NOMO-1 treated with DMSO at 0.1 percent for 48 hours (cell line): ENCODE data around the gene ACTRT2.

ENCODE experiments used
- DNase-seq: peaks from one replicate; lab custom pipeline; 2025; ENCODE audit not compliant: unreplicated experiment; lab: John Stamatoyannopoulos, UW

Gene ACTRT2

DNA sequence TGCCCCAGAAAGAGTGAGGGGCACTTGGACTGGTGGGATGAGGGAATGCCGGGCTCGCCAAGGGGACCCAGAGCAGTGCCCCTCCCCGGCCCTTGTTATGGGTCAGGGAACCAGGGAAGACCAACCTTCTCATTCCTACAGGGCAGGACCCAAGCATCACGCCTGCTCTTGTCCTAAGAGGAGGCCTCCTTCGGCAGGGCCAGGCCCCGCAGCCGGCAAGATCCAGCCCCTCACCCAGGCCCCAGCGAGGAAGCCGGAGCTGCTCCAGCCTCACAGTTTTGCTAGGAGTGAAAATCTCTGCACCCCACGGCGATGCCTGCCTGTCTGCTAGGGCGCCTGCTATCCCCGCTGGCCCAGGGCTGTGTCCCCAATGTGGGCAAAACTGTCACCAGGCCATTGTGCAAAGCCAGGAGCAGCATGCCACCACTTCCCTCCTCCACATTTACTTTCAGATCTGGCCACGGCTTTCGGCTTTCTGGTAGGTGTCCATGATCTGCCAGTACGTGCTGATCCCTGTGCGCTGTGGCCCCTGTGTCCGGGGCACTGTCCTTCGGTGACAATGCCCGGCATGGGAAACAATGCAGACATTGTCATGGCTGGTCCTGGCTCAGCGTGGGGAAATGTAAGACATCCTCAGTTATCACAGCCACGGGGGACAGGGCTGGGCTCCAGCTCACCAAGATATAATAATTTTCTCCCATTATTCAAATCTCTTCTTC lies 9.6 kb downstream of the ACTRT2 start:
- no peak for DNase-seq

GRCh38 chr1:3031401-3032221 lies 10.3 kb downstream of the ACTRT2 start:
- DNase-seq, result no peak

- DNase-seq, result no peak
Measured at GRCh38 chr1:3032371-3033039, 11.2 kb downstream of the ACTRT2 start.

GRCh38 chr1:3033040-3033789 lies 11.9 kb downstream of the ACTRT2 start:
- DNase-seq, result no peak

DNA sequence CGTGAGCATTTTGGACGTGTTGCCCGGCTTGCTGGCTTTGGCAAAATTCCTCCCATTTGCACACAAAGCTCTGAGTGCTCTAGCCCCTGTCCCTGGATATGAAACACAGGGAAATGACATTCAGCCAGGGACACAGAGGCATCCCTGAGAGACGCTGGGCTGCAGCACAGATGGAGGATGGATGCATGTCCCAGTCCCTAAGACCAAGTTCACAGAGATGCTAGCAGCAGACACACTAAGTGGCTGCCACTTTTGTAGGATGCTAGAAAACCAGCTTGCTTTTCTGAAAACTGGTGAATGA lies 12.5 kb downstream of the ACTRT2 start:
- no peak for DNase-seq

DNA sequence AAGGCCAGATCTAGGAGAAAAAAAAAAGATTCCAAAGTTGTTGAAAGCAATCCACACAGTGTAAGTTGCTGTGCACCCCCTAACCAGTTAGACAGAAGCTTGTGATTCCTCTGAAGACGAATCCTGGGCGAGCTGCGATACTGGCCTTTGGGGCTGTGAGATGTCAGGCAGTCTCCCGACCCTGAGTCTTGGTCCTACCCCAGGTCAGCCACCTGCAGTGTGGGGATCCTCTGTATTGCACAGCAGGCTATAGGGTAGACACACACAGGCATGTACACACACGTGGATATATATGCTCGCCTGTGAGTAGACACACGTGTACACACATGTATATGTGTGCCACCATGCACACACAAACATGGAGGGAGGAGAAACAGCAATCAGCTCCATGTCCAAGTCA lies 12.9 kb downstream of the ACTRT2 start:
- no peak for DNase-seq

DNA sequence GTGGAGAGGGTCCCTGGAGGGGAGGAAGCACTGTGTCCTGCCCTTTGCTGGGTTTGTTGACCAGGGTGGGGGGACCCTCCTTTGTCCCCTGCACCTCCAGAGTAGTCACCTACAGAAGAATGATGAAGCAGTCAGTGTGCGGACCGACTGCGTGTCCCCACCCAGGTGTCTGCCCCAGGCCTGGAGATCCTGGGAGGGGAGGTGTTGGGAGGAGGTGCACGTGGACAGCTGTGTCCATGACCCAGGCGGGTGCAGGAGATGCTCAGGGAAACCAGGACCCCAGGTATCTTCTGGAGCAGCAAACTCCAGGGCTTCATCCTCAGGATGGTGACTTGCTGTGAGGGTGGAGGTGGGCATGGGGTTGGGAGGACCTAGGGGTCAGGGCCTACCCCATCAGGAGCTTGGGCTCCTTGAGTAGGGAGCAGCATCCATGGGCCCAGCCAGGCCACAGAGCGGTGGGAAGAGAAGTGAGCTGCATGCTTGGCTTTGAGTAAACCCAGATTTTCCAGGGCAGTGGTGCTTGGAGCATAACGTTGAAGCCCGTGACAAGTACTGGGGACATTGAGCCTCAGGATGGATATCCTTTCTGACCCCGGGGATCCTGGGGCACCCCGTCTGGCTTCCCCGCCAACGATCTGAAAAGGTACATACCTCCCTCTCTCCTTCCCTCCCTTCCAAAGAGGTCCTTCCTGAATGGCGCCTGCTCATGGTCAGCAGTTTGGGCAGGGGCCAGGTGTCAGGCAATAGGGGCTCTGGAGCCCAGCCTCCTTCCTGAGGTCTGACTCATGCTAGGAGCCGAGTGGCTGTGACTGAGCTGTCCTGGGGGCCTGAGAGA lies 13.7 kb downstream of the ACTRT2 start:
- no peak for DNase-seq

GRCh38 chr1:3035563-3036446 lies 14.5 kb downstream of the ACTRT2 start:
- DNase-seq, result no peak

DNA sequence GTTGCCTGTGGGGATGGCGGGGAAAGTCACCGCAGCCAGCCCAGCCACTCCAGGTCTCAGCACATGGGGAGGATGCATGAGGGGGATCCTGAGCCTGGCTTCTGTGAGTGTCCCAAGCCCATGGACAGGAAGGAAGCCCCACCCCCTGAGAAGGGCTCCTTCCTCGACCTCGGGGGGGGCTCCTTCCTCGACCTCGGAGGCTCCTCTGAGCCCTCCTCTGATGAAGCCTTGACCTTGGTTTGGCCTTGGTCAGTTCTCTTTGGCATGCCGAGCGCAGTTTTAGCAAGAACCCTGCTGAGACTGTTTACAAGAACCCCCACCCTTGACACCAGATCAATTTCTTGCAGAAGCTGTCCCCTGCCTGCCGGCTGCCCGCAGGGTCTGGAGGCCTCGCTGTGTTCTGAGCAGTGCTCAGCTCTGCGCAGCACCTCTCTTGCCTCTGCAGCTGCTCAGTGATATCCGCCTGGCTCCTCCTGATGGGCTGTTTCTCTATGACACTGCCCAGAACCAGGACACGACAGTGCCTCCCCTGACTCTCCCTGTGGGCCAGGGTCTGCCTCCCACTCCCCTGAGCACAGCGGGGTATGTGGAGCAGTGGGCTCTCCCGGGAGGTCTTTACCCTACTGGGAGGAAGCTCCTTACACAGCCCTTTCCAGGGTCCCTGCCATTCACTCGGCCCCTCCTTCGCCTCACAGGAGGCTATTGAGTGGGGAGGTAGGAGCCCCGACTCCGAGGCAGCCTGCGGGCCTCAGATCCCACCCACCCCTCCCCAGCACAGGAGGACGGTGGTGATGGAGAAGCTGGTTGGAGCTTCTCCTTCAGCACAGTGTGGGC lies 15.4 kb downstream of the ACTRT2 start:
- DNase-seq, result no peak

GRCh38 chr1:3037281-3038040 lies 16.2 kb downstream of the ACTRT2 start:
- DNase-seq, result no peak

GRCh38 chr1:3038113-3038551 lies 16.9 kb downstream of the ACTRT2 start:
- no peak for DNase-seq

DNA sequence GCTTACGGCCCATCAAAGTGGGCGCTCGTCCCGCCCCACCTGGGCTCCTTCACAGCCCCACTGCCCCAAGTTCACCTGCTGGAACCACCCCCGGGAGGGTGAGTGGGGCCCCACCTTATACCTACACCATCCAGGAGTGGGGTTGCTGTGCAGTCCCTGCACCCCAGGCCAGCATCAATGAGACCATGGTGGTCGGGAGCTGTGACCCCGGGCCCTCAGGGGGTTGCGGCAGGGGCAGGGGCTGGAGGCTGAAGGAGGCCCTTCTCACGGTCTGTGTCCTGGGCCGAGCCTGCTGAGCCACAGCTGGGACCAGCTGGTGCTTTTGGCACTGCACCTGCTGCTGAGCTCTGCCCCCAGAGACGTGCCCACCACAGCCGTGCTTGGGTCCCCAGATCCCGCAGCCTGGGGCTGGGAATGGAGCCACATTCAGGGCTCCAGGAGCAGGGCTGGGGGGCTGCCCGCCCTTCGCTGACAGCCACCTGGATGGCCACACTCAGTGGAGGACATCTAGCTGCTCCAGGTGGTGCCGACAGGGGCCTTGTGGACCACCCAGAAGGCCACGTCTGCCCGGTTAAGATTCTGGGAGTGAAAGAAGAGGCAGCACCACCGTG lies 17.4 kb downstream of the ACTRT2 start:
- DNase-seq, result no peak

GRCh38 chr1:3040004-3040403 lies 18.7 kb downstream of the ACTRT2 start:
- no peak for DNase-seq

GRCh38 chr1:3042481-3042880 lies 21.2 kb downstream of the ACTRT2 start:
- no peak for DNase-seq

GRCh38 chr1:3049164-3049563 lies 27.9 kb downstream of the ACTRT2 start:
- no peak for DNase-seq

GRCh38 chr1:3049905-3050304 lies 28.6 kb downstream of the ACTRT2 start:
- no peak for DNase-seq

DNA sequence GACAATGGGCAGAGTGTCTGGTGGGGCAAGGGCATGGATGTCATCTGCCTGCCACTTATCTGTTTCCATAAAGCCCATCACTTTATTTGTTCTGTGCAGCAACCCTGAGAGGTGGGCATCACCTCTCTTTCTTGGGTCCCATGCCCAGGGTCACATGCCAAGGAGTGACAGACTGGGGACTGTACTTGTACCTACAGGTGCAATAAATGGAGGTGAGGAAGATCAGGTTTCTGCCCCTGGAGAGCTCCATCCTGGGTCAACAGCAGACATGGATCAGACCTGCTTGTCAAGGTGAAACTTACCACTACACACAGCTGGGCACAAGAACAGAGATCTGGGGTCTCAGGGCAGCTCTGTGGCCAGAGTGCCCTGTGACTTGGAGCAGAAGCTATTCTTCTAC lies 29.3 kb downstream of the ACTRT2 start:
- no peak for DNase-seq
